COLO668 (cell line): ENCODE data around the gene OR2A2.
"Not testable (repeated sequence)": the region's sequence is repeated elsewhere in the genome, so short reads cannot be mapped to it uniquely, and the experiment has no call there.

Experiments used
- DNase-seq: peaks from one replicate; lab custom pipeline; 2025; ENCODE audit not compliant: unreplicated experiment; lab: John Stamatoyannopoulos, UW

Gene OR2A2, protein sequence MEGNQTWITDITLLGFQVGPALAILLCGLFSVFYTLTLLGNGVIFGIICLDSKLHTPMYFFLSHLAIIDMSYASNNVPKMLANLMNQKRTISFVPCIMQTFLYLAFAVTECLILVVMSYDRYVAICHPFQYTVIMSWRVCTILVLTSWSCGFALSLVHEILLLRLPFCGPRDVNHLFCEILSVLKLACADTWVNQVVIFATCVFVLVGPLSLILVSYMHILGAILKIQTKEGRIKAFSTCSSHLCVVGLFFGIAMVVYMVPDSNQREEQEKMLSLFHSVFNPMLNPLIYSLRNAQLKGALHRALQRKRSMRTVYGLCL

GRCh38 chr7:144109283-144109682, at the start of gene OR2A2:
OR2A2 (plus strand) TSS chr7:144109583; CDS start chr7:144109583, 0 bp downstream.
- DNase-seq = no peak

- DNase-seq = no peak
Observed at GRCh38 chr7:144063710-144064109, 45.7 kb upstream of the OR2A2 start.

DNA sequence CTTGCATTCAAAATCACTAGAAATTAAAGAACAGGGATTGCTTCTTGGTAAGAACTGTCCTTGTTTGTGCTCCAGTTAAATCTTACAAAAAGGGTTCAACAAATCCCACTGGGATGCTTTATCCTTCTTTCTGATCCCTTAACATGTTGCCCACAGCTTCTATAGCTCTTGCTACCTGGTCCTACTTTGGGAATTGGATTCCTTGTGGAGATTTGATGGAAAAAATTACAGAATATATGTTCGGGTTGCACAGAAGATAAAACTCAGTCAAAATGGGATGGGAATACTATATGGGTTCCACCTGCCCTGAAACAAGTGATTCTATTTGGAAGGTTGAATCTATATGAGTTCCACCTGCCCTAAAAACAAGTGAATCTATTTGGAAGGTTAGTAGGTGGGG, 39.9 kb upstream of the OR2A2 start, which contains the start of gene OR2A25:
OR2A25 (plus strand) TSS at position 301 of the 400 bp plus-strand sequence. CDS start 4,409 bp downstream, outside the sequence.
- DNase-seq = no peak

DNA sequence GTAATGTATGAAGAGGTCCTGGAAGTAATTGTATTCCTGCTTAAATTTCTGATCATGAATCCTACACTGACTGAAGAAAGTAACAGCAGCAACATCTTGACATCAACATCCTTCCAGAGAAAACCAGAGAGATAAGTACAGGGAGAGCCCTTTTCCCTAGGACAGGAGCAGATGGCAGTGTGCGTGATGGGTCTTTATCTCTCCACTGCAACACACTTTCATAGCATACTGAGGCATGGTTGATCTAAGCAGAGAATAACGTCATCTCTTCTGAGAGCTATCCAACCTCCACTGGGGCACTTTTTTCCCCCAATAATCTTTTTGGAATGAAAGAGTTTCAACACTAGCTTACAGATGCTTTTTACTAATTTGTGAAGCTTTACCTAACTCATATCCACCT, 39.4 kb upstream of the OR2A2 start:
- no peak for DNase-seq

GRCh38 chr7:144074374-144074773, 35.0 kb upstream of the OR2A2 start:
- no peak for DNase-seq

DNA sequence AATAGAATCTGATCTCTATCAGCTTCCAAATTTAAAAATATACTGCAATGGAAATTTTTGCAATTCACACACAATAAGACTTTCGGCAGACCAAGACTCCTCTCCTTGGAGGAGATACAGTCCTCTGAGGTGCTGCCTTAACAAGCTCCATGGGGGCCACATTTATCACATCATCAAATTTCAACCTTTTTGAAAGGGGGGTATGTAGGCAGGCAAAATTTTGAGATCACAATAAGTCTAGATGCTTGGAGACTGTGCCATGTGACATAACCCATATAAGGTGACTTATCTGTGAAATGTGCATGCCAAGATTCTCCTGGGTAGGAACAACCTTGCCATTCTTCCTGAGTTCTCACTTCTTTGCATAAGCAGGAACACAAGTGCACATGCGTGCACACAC, 23.4 kb upstream of the OR2A2 start, which contains the start of gene OR2A12:
OR2A12 (plus strand) TSS at position 301 of the 400 bp plus-strand sequence. CDS start 8,830 bp downstream, outside the sequence.
- DNase-seq = no peak

DNA sequence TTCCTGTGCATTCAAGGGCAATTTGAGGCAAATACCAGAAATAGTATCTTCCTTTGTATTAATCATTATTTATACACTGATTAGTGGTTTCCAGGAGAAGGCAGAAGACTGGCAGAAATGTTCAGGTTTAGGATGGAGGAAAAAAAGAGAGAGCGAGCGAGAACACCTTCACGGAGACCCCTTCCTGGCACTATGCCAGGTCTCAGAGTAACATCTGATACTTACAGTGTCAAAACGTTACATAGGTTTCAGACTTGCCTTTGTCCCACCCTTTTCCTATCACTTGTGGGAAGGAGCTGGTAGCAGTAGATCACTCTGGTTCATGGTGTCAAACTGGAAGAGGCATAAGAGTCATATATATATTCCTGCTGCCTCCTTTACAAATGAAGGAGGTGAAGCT, 22.7 kb upstream of the OR2A2 start:
- DNase-seq = no peak

- no peak for DNase-seq
Observed at GRCh38 chr7:144087230-144087629, 22.2 kb upstream of the OR2A2 start.

DNA sequence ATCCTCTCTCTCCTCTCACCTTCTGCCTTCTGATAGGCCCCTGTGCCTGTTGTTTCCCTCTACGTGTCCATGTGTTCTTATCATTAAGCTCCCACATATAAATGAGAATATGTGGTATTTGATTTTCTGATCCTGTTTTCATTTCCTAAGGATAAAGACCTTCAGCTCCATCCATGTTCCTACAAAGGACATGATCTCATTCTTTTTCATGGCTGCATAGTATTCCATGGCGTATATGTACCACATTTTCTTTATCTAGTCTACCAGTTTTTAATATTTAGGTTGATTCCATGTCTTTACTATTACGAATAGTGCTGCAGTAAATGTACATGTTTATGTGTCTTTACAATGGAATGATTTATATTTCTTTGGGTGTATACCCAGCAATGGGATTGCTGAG, 18.7 kb upstream of the OR2A2 start:
- no peak for DNase-seq

- no peak for DNase-seq
Observed at GRCh38 chr7:144098776-144099175, 10.6 kb upstream of the OR2A2 start.

GRCh38 chr7:144100607-144101006, 8.8 kb upstream of the OR2A2 start:
- DNase-seq = no peak

DNA sequence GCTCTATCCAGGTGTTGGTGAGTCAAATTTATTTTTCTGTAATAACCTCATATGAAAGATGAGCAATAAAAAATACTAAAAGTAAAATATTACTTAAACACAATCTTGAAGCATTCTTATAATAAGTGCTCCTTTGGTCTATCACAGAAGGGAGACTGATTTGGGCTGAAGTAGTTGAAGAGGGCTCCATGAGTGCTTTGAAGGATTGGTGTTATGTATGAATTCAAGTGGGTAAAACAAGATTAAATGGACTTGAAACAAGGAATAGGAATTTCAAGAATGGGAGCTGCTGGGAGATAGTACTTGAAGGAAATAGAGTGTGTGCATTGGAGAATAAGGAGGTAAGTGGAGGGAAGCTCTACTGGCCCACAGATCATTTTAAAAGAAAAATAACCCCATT, 7.3 kb upstream of the OR2A2 start:
- DNase-seq = no peak

- no peak for DNase-seq
Observed at GRCh38 chr7:144105211-144105610, 4.2 kb upstream of the OR2A2 start.

DNA sequence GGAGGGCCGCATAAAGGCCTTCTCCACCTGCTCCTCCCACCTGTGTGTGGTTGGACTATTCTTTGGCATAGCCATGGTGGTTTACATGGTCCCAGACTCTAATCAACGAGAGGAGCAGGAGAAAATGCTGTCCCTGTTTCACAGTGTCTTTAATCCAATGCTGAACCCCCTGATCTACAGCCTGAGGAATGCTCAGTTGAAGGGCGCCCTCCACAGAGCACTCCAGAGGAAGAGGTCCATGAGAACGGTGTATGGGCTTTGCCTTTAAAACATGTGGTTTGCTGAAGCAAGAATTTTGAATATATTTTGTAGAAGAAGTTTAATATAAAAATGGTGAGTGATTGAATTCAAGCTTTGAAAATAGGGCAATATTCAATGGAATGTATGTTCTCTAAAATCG, 889 bp downstream of the OR2A2 start:
- DNase-seq = no peak

- DNase-seq = no peak
Observed at GRCh38 chr7:144113651-144114050, 4.3 kb downstream of the OR2A2 start.

DNA sequence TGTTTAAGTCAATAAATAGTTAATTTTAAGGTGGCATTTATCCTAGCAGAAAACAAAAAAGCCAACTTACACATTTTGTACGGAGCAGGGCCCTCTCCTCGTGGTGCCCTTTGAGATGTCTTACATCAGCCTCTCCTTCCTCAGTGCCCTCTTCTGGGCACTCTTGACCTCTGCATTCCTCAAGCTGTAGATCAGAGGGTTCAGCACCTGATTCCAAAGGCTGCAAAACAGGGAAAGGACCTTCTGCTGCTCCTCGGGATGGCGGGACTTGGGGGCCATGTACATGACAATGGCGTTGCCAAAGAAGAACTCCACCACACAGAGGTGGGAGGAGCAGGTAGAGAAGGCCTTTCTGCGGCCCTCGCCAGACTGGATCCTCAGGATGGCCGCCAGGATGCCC, 9.0 kb downstream of the OR2A2 start:
- no peak for DNase-seq

DNA sequence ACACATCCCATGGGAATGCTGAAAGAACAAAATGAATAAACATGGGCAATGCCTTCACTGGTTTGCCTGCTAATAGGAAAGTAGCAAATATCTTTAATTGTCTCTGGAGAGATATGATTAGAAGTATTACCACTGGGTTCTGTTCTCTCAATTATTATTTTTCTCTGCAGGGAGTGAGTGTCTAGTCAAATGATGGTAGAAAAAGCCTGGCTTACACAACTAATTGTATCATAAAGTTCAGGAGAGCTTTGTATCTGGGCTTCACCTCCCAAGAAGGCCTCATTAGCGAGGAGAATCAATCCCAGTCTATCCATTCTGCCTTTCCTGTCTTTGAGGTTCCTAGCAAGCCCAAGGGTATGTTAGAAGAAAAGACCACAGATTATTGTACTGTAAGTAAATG, 13.5 kb downstream of the OR2A2 start, which contains the start of gene OR2A14:
OR2A14 (plus strand) TSS at position 301 of the 400 bp plus-strand sequence. CDS start 5,937 bp downstream, outside the sequence.
- DNase-seq = no peak

DNA sequence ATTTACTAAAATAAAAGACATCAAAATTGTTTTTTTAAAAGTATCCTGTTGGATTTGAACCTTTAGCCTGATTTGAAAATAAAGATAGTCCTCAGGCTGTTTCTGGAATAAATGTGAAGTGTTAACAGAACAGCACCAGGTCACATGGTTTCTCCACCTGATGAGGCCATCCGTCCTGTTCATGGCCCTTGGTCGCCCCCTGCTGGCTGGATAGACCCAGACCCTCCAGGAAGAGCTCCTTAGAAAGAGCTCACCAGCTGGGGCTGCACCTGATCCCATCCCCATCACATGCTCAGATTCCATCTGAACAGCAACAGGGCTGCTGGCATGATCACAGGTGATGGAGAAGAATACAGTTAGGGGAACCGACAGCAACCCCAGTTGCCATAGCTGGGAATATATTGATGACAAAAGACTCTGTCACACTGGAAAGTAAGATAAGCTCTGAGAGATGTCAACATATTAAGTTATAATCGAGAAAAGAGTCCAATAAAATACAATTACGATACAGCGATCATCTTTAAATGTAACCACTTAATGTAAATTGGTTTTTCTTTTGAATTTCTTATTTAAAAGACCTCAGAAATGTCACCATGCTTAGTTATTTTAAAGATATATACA, 18.4 kb downstream of the OR2A2 start:
- peak; percentile 80 for DNase-seq

DNA sequence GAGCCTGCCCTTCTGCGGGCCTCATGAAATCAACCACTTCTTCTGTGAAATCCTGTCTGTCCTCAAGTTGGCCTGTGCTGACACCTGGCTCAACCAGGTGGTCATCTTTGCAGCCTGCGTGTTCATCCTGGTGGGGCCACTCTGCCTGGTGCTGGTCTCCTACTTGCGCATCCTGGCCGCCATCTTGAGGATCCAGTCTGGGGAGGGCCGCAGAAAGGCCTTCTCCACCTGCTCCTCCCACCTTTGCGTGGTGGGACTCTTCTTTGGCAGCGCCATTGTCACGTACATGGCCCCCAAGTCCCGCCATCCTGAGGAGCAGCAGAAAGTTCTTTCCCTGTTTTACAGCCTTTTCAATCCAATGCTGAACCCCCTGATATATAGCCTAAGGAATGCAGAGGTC, 20.2 kb downstream of the OR2A2 start:
- not testable (repeated sequence) for DNase-seq

DNA sequence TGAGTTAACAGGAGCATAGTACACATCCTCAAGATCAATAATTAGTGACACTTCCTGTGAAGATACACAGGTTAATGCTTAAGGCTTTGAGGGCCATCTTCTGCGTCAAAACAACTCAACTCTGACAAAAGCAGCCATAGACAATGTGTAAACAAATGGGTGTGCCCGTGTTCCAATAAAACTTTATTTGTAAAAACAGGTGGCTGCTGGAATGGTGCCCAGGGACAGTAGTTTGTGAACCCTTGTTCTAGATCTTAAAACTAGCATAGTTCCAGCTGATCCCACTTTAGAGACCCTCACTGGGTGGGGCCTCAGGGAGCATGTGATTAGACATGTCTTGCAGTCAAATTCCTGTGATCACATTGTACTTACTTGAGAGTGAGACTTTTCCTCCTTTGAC, 21.3 kb downstream of the OR2A2 start:
- no peak for DNase-seq

DNA sequence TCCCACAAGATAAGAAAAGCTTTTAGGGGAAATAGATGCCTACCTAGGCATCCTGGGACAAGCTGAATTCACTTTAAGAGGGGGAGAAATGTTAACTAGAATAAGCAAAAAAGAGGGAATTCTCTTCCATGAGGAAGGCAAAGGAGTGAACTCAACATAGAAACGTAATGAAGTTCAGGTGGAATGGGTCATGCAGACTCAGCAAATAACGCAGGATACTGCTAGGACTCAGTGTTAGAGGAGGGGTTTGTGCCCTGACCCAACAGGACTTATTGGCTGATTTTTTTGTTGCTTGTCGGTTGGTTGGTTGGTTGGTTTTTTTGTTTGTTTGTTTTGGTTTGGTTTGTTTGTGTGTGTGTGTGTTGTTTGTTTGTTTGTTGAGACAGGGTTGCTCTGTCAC, 22.9 kb downstream of the OR2A2 start:
- DNase-seq = no peak

GRCh38 chr7:144133307-144133706, 23.9 kb downstream of the OR2A2 start:
- no peak for DNase-seq
